GM12878 (cell line): Measurements from ENCODE around the gene LAMB1. TPM values are rescaled to one million over a fixed set of nuclear protein-coding genes. Genes with fewer than 3 reads are reported as not detected.

Experiments
- ATAC-seq: fragments of 200-7000 bp; cut with Tn5 transposase; 3 replicates; pipeline ENCODE4 v1.9.1; 2020; ENCODE audit warnings: mild to moderate bottlenecking, moderate library complexity
- BruUV-seq: library from RNA; stranded (reverse); fragments of 400-500 nt; replicated peaks from 2 replicates; lab custom pipeline; 2021; lab: Mats Ljungman, UMichigan
- CTCF ChIA-PET: fragments of 300-600 bp; sonication (Branson Sonifier 250); formaldehyde crosslinking; extraction: SDS; loops from one replicate; lab custom pipeline; 2021; ENCODE audit warnings: inconsistent platforms; lab: Yijun Ruan, JAX
- POLR2A ChIA-PET: fragments of 350-600 bp; formaldehyde crosslinking; extraction: SDS; loops from one replicate; lab custom pipeline; 2021; ENCODE audit warnings: inconsistent platforms; lab: Charles Lee
- RAD21 ChIA-PET: fragments of 300-600 bp; sonication (Branson Sonifier 250); formaldehyde crosslinking; loops from one replicate; lab custom pipeline; 2023; ENCODE audit warnings: antibody characterized with exemption; ENCODE audit not compliant: unreplicated experiment; lab: Charles Lee
- SMC1A ChIA-PET: fragments of 300-600 bp; sonication (Branson Sonifier 250); formaldehyde crosslinking; loops from one replicate; lab custom pipeline; 2023; ENCODE audit not compliant: unreplicated experiment, uncharacterized antibody; lab: Charles Lee
- DNase-seq: peaks from one replicate; pipeline ENCODE4 v3.0.0-alpha.2; 2011; ENCODE audit warnings: low read depth, low spot score
- FAIRE-seq: peaks from 3 replicates; lab custom pipeline; 2011; peaks lifted over from hg19 to GRCh38; lab: Jason Lieb, UNC
- H2AFZ ChIP-seq: 2 replicates; pipeline ENCODE4 v1.6.0; 2011; ENCODE audit warnings: low read depth, low read length, control low read depth; ENCODE audit not compliant: control insufficient read depth
- H3K27ac ChIP-seq: 2 replicates; pipeline ENCODE4 v1.5.1; 2011; ENCODE audit warnings: control low read depth; ENCODE audit not compliant: control insufficient read depth, insufficient read depth
- H3K27me3 ChIP-seq, 2 experiments: replicated peaks in 1 of 2; 2 replicates each; pipeline versions ENCODE4 v1.6.0 to v1.6.1; 2011; ENCODE audit warnings: low read length in 1 of 2; ENCODE audit not compliant: control insufficient read depth in 2 of 2, insufficient read depth in 2 of 2
- H3K36me3 ChIP-seq, 2 experiments: 2 replicates each; pipeline ENCODE4 v1.5.1; 2011; ENCODE audit warnings: low read length in 1 of 2; ENCODE audit not compliant: control insufficient read depth in 2 of 2, insufficient read depth in 2 of 2
- H3K4me1 ChIP-seq: 2 replicates; pipeline ENCODE4 v1.6.1; 2011; ENCODE audit warnings: mild to moderate bottlenecking, low read length, moderate library complexity, mixed read lengths; ENCODE audit not compliant: control insufficient read depth, insufficient read depth
- H3K4me2 ChIP-seq: 2 replicates; pipeline ENCODE4 v1.6.0; 2011; ENCODE audit warnings: control low read depth; ENCODE audit not compliant: control insufficient read depth, insufficient read depth
- H3K4me3 ChIP-seq: fragments of 200-600 bp; sonication (generic); 2 replicates; pipeline ENCODE4 v1.5.1; 2016
- H3K79me2 ChIP-seq: 2 replicates; pipeline ENCODE4 v1.6.0; 2011; ENCODE audit warnings: low read length; ENCODE audit not compliant: control insufficient read depth, insufficient read depth
- H3K9ac ChIP-seq: 2 replicates; pipeline ENCODE4 v1.8.0; 2011; ENCODE audit warnings: low read length, control low read depth, mixed read lengths; ENCODE audit not compliant: control insufficient read depth, insufficient read depth
- H3K9me3 ChIP-seq: replicated peaks from 3 replicates; pipeline ENCODE4 v1.5.1; 2011; ENCODE audit warnings: mild to moderate bottlenecking, low read length; ENCODE audit not compliant: control insufficient read depth, insufficient read depth
- H4K20me1 ChIP-seq: 2 replicates; pipeline ENCODE4 v1.6.0; 2011; ENCODE audit not compliant: control insufficient read depth, insufficient read depth
- ATF7 ChIP-seq: fragments of 450-650 bp; IDR thresholded peaks from 2 replicates; pipeline ENCODE4 v1.6.1; 2016; ENCODE audit warnings: low read depth, mild to moderate bottlenecking
- CBX5 ChIP-seq: sonication (generic); IDR thresholded peaks from 2 replicates; pipeline ENCODE4 v1.6.1; 2016; ENCODE audit warnings: low read depth, moderate library complexity, mild to moderate bottlenecking, inconsistent platforms
- CHD4 ChIP-seq: fragments of 200-600 bp; sonication (generic); IDR thresholded peaks from 2 replicates; pipeline ENCODE4 v1.6.1; 2016; ENCODE audit warnings: mild to moderate bottlenecking
- E4F1 ChIP-seq: fragments of 450-650 bp; IDR thresholded peaks from 2 replicates; pipeline ENCODE4 v1.6.1; 2018; ENCODE audit warnings: borderline replicate concordance, mild to moderate bottlenecking; ENCODE audit not compliant: partially characterized antibody
- EED ChIP-seq: sonication (generic); IDR thresholded peaks from 2 replicates; pipeline ENCODE4 v1.6.1; 2016; ENCODE audit warnings: antibody characterized with exemption, low read depth
- FOXK2 ChIP-seq: fragments of 450-650 bp; IDR thresholded peaks from 2 replicates; pipeline ENCODE4 v1.6.1; 2017; ENCODE audit warnings: mild to moderate bottlenecking, moderate library complexity
- GABPA ChIP-seq: IDR thresholded peaks from 2 replicates; pipeline ENCODE4 v1.6.1; 2014; ENCODE audit warnings: antibody characterized with exemption, low read depth, mild to moderate bottlenecking, inconsistent platforms
- IRF3 ChIP-seq: fragments of 450-650 bp; IDR thresholded peaks from 2 replicates; pipeline ENCODE4 v1.6.1; 2014; ENCODE audit warnings: mild to moderate bottlenecking
- MXI1 ChIP-seq: fragments of 150-350 bp; IDR thresholded peaks from 2 replicates; pipeline ENCODE4 v1.6.1; 2011; ENCODE audit warnings: low read depth, mild to moderate bottlenecking, inconsistent platforms, low read length, improper control_type of control experiment
- NKRF ChIP-seq: fragments of 450-650 bp; conservative IDR thresholded peaks from 2 replicates; pipeline ENCODE4 v1.6.1; 2017; ENCODE audit warnings: mild to moderate bottlenecking, moderate library complexity
- POLR2A ChIP-seq: IDR thresholded peaks from 2 replicates; pipeline ENCODE4 v1.6.1; 2011; ENCODE audit warnings: low read depth, mild to moderate bottlenecking, low read length
- SIN3A ChIP-seq: IDR thresholded peaks from 2 replicates; pipeline ENCODE4 v1.6.1; 2012; ENCODE audit warnings: low read depth, low read length, improper control_type of control experiment
- STAT3 ChIP-seq: IDR thresholded peaks from 2 replicates; pipeline ENCODE4 v1.6.1; 2011; ENCODE audit warnings: low read depth, low read length, improper control_type of control experiment
- SUPT20H ChIP-seq: IDR thresholded peaks from 2 replicates; pipeline ENCODE4 v1.6.1; 2011; ENCODE audit warnings: low read depth, mild to moderate bottlenecking, low read length, moderate library complexity, borderline replicate concordance; ENCODE audit not compliant: control insufficient read depth
- TBL1XR1 ChIP-seq: IDR thresholded peaks from 2 replicates; pipeline ENCODE4 v1.6.1; 2012; ENCODE audit warnings: low read depth, low read length, improper control_type of control experiment
- ZBTB11 ChIP-seq: fragments of 450-650 bp; formaldehyde crosslinking; IDR thresholded peaks from 2 replicates; pipeline ENCODE4 v1.5.0; 2022; ENCODE audit warnings: mild to moderate bottlenecking, missing genetic modification characterization
- ZNF207 ChIP-seq: fragments of 450-650 bp; IDR thresholded peaks from 2 replicates; pipeline ENCODE4 v1.6.1; 2014; ENCODE audit warnings: antibody characterized with exemption, mild to moderate bottlenecking, borderline replicate concordance
- ZNF24 ChIP-seq: fragments of 450-650 bp; IDR thresholded peaks from 2 replicates; pipeline ENCODE4 v1.6.1; 2017; ENCODE audit warnings: antibody characterized with exemption, mild to moderate bottlenecking
- WGBS: methylation state at CpG from one replicate; pipeline ENCODE4 v1.1.6; 2016; ENCODE audit warnings: low lambda C conversion rate; ENCODE audit not compliant: insufficient replicate concordance, insufficient coverage; ENCODE audit errors: missing lambda C conversion rate; 5-methylcytosine and 5-hydroxymethylcytosine counted together
- in situ Hi-C: fragments of 300-500 bp; cut with MboI; formaldehyde crosslinking; loops from 9 replicates; pipeline ENCODE4 v1.14.3; 2018; ENCODE audit warnings: mixed read lengths
- intact Hi-C: fragments of 100-400 bp; cut with micrococcal nuclease; formaldehyde crosslinking; loops from one replicate; pipeline ENCODE4 v1.14.2; 2022; ENCODE audit not compliant: unreplicated experiment
- polyA plus RNA-seq, 11 experiments: library from polyadenylated mRNA; depleted of rRNA in 4 of 11; unstranded in 6 of 11; stranded (reverse) in 5 of 11; fragments of >200 nt; fragmentation: Nextera tagmentation in 4 of 11; fragmentation: Illumina TruSeq in 1 of 11; extraction: Ambion mirVana in 4 of 11; extraction: Trizol in 1 of 11; gene quantifications; 1 replicate in 1 of 11; 2 replicates in 10 of 11; pipeline versions ENCODE4 v1.2.1 to v1.2.3, GENCODE V29; 2011 to 2016; ENCODE audit warnings: inconsistent platforms in 2 of 11, missing spikeins in 2 of 11, low read depth in 1 of 11
- total RNA-seq, 4 experiments: library from RNA; depleted of rRNA in 3 of 4; stranded (reverse); fragments of >200 nt in 3 of 4; fragmentation: Illumina TruSeq in 1 of 4; extraction: Trizol in 1 of 4; gene quantifications; 2 replicates each; pipeline versions ENCODE4 v1.2.1 to v1.2.3, GENCODE V29; 2013 to 2021

Gene LAMB1
- total and polyA plus RNA-seq, 10 of the 15 experiments (the other 5 are each of a cell fraction or from before 2014, with no cell fraction given), result 0.05 to 2.2 (median 1.2) TPM; not detected in 4

- Histone ChIP-seq H3K9me3 (no peaks in the 10 kb centered on the region), H3K27me3 (peaks cover 0 to 3% of the 10 kb centered on the region in 2 experiments; a peak in 3 of 4 replicates), H4K20me1 (no peaks in the 10 kb centered on the region; the same call in 1 of the 2 replicates), H3K4me3 (no peak overlapping the region), H3K9ac (no peak overlapping the region), H3K4me2 (no peak overlapping the region), H2AFZ (no peak overlapping the region), H3K27ac (no peak overlapping the region), H3K36me3 (no peaks in the 10 kb centered on the region), H3K79me2 (no peaks in the 10 kb centered on the region), H3K4me1 (no peaks in the 10 kb centered on the region)
- FAIRE-seq (no peak), DNase-seq (no peak), ATAC-seq (no peak)
- RAD21 ChIA-PET, result no interaction called here
- CTCF ChIA-PET, result no interaction called here
- no TSS peak for BruUV-seq
- intact Hi-C loops, result no loop called here
- SMC1A ChIA-PET, result no interaction called here
- TF ChIP-seq E4F1, result no peak
- TF ChIP-seq EED, result no peak
- TF ChIP-seq NKRF, result no peak
- TF ChIP-seq TBL1XR1, result no peak
- TF ChIP-seq SUPT20H, result no peak
- TF ChIP-seq GABPA, result no peak
- TF ChIP-seq SIN3A, result no peak
- no peak for TF ChIP-seq POLR2A
- no peak for TF ChIP-seq CHD4
- TF ChIP-seq ZNF207, result no peak
- no peak for TF ChIP-seq STAT3
- TF ChIP-seq CBX5, result no peak
- no peak for TF ChIP-seq ATF7
- TF ChIP-seq ZBTB11 (CRISPR knock-in tag), result no peak
- no peak for TF ChIP-seq MXI1
- no peak for TF ChIP-seq FOXK2
- no peak for TF ChIP-seq IRF3
- TF ChIP-seq ZNF24, result no peak
- in situ Hi-C loops, result no loop called here
- 37% methylated on average over 3 of the region's 3 CpGs for WGBS
- POLR2A ChIA-PET, result no interaction called here
Measured at GRCh38 chr7:108030516-108030915, 27.6 kb upstream of the LAMB1 start.
